ENCODE data around the gene RGL4.

The RGL4 gene

GRCh38 chr22:23714596-23715578 lies 24.1 kb downstream of the RGL4 start:
- Histone ChIP-seq H3K9me3 (no peaks in the 10 kb centered on the region), H3K4me3 (ENCODE audit: low read depth in 1 of 2, low read length in 1 of 2) (peak overlapping the region; percentile 95 to 98), H3K4me1 (ENCODE audit: control insufficient read depth in 1 of 2, insufficient read depth in 1 of 2, low read depth in 1 of 2, low read length in 1 of 2) (peaks cover 18 to 21% of the 10 kb centered on the region in 2 experiments), H3K27me3 (no peaks in the 10 kb centered on the region), H3K36me3 (peaks cover 54% of the 10 kb centered on the region), H3K27ac (peak overlapping the region; percentile 92)
- no peak for TF ChIP-seq CTCF (IDR thresholded peaks at IDR 0.05)

- Histone ChIP-seq H3K4me1 (ENCODE audit: control insufficient read depth in 1 of 2, insufficient read depth in 1 of 2, low read depth in 1 of 2, low read length in 1 of 2) (peaks cover 18 to 21% of the 10 kb centered on the region in 2 experiments), H3K4me3 (ENCODE audit: low read depth in 1 of 2, low read length in 1 of 2) (peak overlapping the region; percentile 95 to 98), H3K9me3 (no peaks in the 10 kb centered on the region), H3K27me3 (no peaks in the 10 kb centered on the region), H3K36me3 (peaks cover 44% of the 10 kb centered on the region), H3K27ac (peak overlapping the region; percentile 92)
- TF ChIP-seq CTCF (IDR thresholded peaks at IDR 0.05), result no peak
These were observed 25.1 kb downstream of the RGL4 start for GRCh38 chr22:23715806-23716375.

GRCh38 chr22:23716811-23717801 lies 26.3 kb downstream of the RGL4 start:
- Histone ChIP-seq H3K4me3 (ENCODE audit: low read depth in 1 of 2, low read length in 1 of 2) (peak overlapping the region; percentile 95 to 98), H3K4me1 (ENCODE audit: control insufficient read depth in 1 of 2, insufficient read depth in 1 of 2, low read depth in 1 of 2, low read length in 1 of 2) (peaks cover 18 to 21% of the 10 kb centered on the region in 2 experiments), H3K27ac (peak overlapping the region; percentile 92)

GRCh38 chr22:23718371-23719165 lies 27.8 kb downstream of the RGL4 start:
- peaks cover 17% of the 10 kb centered on the region for H3K36me3 ChIP-seq

More at GRCh38 chr22:23716811-23717801, 26.3 kb downstream of the RGL4 start:
- no peaks in the 10 kb centered on the region for H3K27me3 ChIP-seq
- peak; percentile 24 for TF ChIP-seq CTCF (IDR thresholded peaks at IDR 0.05)
- peaks cover 32% of the 10 kb centered on the region for H3K36me3 ChIP-seq
- H3K9me3 ChIP-seq, result no peaks in the 10 kb centered on the region

More at GRCh38 chr22:23718371-23719165, 27.8 kb downstream of the RGL4 start:
- Histone ChIP-seq H3K4me1 (ENCODE audit: control insufficient read depth in 1 of 2, insufficient read depth in 1 of 2, low read depth in 1 of 2, low read length in 1 of 2) (peaks cover 18 to 21% of the 10 kb centered on the region in 2 experiments), H3K27me3 (no peaks in the 10 kb centered on the region), H3K27ac (no peak overlapping the region), H3K9me3 (no peaks in the 10 kb centered on the region), H3K4me3 (ENCODE audit: low read depth in 1 of 2, low read length in 1 of 2) (no peak overlapping the region)
- TF ChIP-seq CTCF (IDR thresholded peaks at IDR 0.05), result no peak

Measured in neutrophil (primary cell).